Nephron progenitor cell (in vitro differentiated cells): ENCODE data around the gene PPTC7.
"Not testable (repeated sequence)": the region's sequence is repeated elsewhere in the genome, so short reads cannot be mapped to it uniquely, and the experiment has no call there.

Experiments
- DNase-seq: peaks from one replicate; pipeline ENCODE4 v3.0.0; 2021
- H3K27ac Mint-ChIP-seq: 2 replicates; pipeline ENCODE4 v1.8.0; 2021; ENCODE audit warnings: mild to moderate bottlenecking, moderate library complexity, mixed read lengths
- H3K27me3 Mint-ChIP-seq: 2 replicates; pipeline ENCODE4 v1.8.0; 2021; ENCODE audit warnings: mild to moderate bottlenecking, low read depth, mixed read lengths; ENCODE audit not compliant: poor library complexity
- H3K36me3 Mint-ChIP-seq: 2 replicates; pipeline ENCODE4 v1.8.0; 2021; ENCODE audit warnings: low read depth, mixed read lengths
- H3K4me1 Mint-ChIP-seq: 2 replicates; pipeline ENCODE4 v1.8.0; 2021; ENCODE audit warnings: mixed read lengths
- H3K4me3 Mint-ChIP-seq: 2 replicates; pipeline ENCODE4 v1.8.0; 2021; ENCODE audit warnings: mild to moderate bottlenecking, moderate library complexity, mixed read lengths
- H3K9me3 Mint-ChIP-seq: 2 replicates; pipeline ENCODE4 v1.8.0; 2021; ENCODE audit warnings: mild to moderate bottlenecking, moderate library complexity, mixed read lengths
- TF ChIP-seq, protein P1 (sequence below): fragments of 200-600 bp; sonication (generic); IDR thresholded peaks from 2 replicates; pipeline ENCODE4 v1.5.0; 2021; ENCODE audit warnings: antibody characterized with exemption

PPTC7 gene

DNA sequence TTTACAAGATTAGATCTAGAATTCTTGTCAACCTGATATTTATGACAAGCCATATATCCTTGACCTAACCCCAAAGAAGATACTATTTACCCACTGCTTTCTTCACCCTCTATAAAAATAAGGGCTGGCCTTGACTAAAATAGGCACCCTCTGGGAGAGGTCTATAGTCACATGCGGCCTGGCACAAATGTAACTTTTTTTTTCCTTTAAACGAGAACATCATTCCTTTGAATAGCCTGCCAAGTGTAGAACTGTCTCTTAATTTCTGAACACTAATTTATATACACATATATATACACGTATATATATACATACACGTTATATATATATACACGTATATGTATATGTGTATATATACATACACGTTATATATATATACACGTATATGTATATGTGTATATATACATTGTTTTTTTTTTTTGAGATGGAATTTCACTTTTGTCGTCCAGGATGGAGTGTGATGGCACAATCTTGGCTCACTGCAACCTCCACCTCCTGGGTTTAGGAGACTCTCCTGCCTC lies 18.6 kb downstream of the PPTC7 start:
- peaks cover 13% of the 10 kb centered on the region for H3K36me3 Mint-ChIP-seq
- no peak overlapping the region for H3K4me3 Mint-ChIP-seq
- no peak for DNase-seq
- TF ChIP-seq, protein P1, sequence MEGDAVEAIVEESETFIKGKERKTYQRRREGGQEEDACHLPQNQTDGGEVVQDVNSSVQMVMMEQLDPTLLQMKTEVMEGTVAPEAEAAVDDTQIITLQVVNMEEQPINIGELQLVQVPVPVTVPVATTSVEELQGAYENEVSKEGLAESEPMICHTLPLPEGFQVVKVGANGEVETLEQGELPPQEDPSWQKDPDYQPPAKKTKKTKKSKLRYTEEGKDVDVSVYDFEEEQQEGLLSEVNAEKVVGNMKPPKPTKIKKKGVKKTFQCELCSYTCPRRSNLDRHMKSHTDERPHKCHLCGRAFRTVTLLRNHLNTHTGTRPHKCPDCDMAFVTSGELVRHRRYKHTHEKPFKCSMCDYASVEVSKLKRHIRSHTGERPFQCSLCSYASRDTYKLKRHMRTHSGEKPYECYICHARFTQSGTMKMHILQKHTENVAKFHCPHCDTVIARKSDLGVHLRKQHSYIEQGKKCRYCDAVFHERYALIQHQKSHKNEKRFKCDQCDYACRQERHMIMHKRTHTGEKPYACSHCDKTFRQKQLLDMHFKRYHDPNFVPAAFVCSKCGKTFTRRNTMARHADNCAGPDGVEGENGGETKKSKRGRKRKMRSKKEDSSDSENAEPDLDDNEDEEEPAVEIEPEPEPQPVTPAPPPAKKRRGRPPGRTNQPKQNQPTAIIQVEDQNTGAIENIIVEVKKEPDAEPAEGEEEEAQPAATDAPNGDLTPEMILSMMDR, result no peak
- H3K27ac Mint-ChIP-seq, result no peak overlapping the region
- peaks cover 27% of the 10 kb centered on the region for H3K4me1 Mint-ChIP-seq
- H3K9me3 Mint-ChIP-seq, result peaks cover 18% of the 10 kb centered on the region
- H3K27me3 Mint-ChIP-seq, result no peaks in the 10 kb centered on the region

DNA sequence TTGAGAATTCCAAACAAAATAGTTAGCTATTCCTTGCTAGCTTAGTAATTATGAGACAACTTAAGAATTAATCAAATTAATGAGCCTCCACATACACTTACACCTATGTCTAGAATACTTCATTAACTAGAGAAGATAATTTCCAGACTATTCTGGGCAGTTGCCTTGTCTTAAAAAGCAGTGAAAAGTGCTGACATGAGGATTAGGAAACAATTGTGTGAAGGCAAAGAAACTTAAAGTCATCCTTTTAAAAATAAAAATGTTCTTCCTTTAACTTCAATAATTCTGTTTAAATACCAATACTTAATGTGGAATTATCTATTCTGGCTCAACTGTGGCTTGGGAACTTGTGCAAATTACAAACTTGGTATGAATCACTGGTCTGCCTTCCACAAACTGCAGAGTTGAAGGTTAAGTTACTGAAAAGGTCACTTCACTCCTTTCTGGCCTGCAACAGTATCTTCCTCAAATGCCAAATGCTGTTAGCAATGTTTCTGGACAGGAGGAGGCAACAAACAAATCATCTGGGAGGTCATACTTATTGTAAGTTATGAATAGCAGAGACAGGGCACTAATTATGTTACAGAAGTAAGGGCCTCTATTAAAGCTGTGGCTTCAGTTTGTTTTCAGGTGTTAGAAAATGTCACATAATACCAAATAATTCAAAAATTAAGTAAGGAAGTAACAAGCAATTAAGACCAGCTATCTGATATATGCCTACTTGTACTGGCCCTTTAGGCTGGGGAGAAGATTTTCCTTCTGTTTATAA lies 19.2 kb downstream of the PPTC7 start:
- H3K27me3 Mint-ChIP-seq, result no peaks in the 10 kb centered on the region
- peaks cover 12% of the 10 kb centered on the region for H3K9me3 Mint-ChIP-seq
- no peak for DNase-seq
- H3K4me1 Mint-ChIP-seq, result peaks cover 27% of the 10 kb centered on the region
- H3K27ac Mint-ChIP-seq, result peak overlapping the region; percentile 88
- no peak overlapping the region for H3K4me3 Mint-ChIP-seq
- peaks cover 8% of the 10 kb centered on the region for H3K36me3 Mint-ChIP-seq
- TF ChIP-seq, protein P1, result no peak

DNA sequence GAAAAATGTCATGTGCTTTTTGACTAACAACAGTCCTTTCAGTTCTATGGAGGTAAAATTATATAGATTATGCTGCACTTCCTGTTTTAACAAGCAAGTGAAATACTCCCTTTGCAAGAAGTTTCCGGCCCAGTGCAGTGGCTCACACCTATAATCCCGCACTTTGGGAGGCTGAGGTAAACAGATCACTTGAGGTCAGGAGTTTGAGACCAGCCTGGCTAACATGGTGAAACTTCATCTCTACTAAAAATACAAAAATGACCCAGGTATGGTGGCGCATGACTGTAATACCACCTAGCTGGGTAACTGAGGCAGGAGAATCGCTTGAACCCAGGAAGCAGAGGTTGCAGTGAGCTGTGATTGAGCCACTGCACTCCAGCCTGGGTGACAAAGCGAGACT lies 20.7 kb downstream of the PPTC7 start:
- H3K9me3 Mint-ChIP-seq, result peaks cover 11% of the 10 kb centered on the region
- not testable (repeated sequence) for H3K4me3 Mint-ChIP-seq, H3K27ac Mint-ChIP-seq, DNase-seq, H3K27me3 Mint-ChIP-seq
- H3K36me3 Mint-ChIP-seq, result peaks cover 20% of the 10 kb centered on the region
- H3K4me1 Mint-ChIP-seq, result peaks cover 27% of the 10 kb centered on the region

DNA sequence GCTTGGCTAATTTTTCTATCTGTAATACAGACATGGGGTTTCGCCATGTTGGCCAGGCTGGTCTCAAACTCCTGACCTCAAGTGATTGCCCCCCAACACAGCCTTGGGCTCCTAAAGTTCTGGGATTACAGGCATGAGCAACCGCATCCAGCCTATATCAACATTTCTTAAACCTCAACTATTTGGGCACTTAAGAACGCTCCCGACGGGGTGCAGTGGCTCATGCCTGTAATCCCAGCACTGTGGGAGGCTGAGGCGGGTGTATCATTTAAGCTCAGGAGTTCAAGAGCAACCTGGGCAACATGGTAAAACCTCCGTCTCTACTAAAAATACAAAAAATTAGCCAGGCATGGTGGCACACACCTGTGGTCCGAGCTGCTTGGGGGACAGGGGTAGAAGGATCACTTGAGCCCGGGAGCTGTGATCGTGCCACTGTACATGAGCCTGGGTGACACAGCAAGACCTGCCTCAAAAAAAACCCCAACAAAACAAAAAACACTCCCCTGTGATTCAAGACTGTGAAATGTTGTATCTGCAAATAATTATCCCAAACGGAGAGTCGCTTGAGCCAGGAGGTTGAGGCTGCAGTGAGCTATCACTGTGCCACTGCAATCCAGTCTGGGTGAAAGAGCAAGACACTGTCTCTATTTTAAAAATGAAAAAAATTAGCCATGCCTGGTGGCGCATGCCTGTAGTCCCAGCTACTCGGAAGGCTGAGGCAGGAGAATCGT lies 21.5 kb downstream of the PPTC7 start:
- Mint-ChIP-seq H3K27ac (peak overlapping the region; percentile 95), H3K36me3 (peaks cover 20% of the 10 kb centered on the region), H3K27me3 (no peaks in the 10 kb centered on the region), H3K9me3 (peaks cover 11% of the 10 kb centered on the region), H3K4me3 (no peak overlapping the region), H3K4me1 (peaks cover 27% of the 10 kb centered on the region)
- TF ChIP-seq, protein P1, result no peak
- DNase-seq, result no peak

DNA sequence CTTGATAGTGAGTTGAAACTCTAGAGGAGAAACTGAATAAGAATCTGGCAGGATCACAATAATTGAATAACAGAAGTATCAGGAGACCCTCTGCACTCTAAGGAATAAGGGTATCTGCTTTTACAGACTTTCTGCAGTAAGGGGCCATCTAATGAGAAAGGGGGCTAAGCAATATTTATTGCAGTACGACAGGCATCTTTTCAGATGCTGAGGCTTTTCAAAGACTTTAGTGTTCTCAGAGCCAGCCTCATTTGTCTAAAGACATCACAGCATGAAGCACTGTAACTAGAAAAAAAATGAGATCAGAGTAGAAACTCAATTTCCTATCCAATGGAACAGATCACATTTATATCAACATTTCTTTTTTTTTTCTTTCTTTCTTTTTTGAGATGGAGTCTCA lies 22.2 kb downstream of the PPTC7 start:
- Mint-ChIP-seq H3K27ac (peak overlapping the region; percentile 52), H3K4me3 (no peak overlapping the region), H3K27me3 (no peaks in the 10 kb centered on the region), H3K4me1 (peaks cover 30% of the 10 kb centered on the region), H3K9me3 (peaks cover 11% of the 10 kb centered on the region), H3K36me3 (peaks cover 20% of the 10 kb centered on the region)
- TF ChIP-seq, protein P1, result no peak
- DNase-seq, result no peak

DNA sequence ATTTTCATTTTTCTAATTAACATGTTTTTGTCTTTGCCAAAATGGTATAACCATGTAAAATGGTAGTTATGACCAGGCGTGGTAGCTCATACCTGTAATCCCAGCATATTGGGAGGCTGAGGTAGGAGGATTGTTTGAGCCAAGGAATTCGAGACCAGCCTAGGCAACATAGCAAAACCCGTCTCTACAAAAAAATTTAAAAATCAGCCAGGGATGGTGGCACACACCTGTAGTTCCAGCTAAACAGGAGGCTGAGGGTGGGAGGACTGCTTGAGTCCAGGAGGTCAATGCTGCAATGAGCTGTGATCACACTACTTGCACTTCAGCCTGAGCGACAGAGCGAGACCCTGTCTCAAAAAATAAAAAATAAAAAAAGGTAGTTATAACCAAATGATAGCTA lies 23.1 kb downstream of the PPTC7 start:
- Mint-ChIP-seq H3K27me3 (no peaks in the 10 kb centered on the region), H3K27ac (no peak overlapping the region), H3K36me3 (peaks cover 20% of the 10 kb centered on the region), H3K4me3 (no peak overlapping the region), H3K4me1 (peaks cover 39% of the 10 kb centered on the region), H3K9me3 (peaks cover 11% of the 10 kb centered on the region)
- TF ChIP-seq, protein P1, result no peak
- DNase-seq, result no peak

DNA sequence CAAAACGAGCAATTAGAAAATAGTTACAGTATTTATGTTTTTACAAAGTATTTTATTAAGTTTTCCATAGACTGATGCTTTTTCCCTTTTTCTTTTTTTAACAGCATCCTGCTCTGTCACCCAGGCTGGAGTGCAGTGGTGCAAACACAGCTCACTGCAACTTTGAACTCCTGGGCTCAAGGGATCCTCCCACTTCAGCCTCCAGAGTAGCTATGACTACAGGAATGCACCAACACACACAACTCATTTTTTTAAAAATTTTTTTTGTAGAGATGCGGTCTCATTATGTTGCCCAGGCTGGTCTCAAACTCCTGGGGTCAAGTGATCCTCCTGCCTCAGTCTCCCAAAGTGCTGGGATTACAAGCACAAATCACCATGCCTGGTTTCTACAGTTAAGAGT lies 24.2 kb downstream of the PPTC7 start:
- Mint-ChIP-seq H3K36me3 (peaks cover 20% of the 10 kb centered on the region), H3K9me3 (peaks cover 11% of the 10 kb centered on the region), H3K4me1 (peaks cover 35% of the 10 kb centered on the region)
- H3K4me3 Mint-ChIP-seq, H3K27ac Mint-ChIP-seq, DNase-seq, H3K27me3 Mint-ChIP-seq: not testable (repeated sequence)
